Thyroid gland (tissue), 4 donors: ENCODE results near the gene HOTAIR. TPM values are rescaled to one million over a fixed set of nuclear protein-coding genes. Genes with fewer than 3 reads are reported as not detected.

Experiments used
- DNase-seq, 2 donors: peaks; one replicate each; pipeline ENCODE4 v3.0.0-alpha.2; 2019
- H3K27ac ChIP-seq, 3 donors: fragments of 200-600 bp; sonication (generic); 1 replicate in 2 of 3; 2 replicates in 1 of 3; pipeline ENCODE4 v1.5.1; 2016 to 2019; ENCODE audit warnings: mild to moderate bottlenecking in 1 of 3, moderate library complexity in 1 of 3
- H3K27me3 ChIP-seq: fragments of 200-600 bp; sonication (generic); one replicate; pipeline ENCODE4 v1.5.1; 2019
- H3K36me3 ChIP-seq, 2 donors: fragments of 200-600 bp; sonication (generic); one replicate each; pipeline ENCODE4 v1.5.1; 2016 to 2019
- H3K4me1 ChIP-seq, 2 donors: fragments of 200-600 bp; sonication (generic); one replicate each; pipeline ENCODE4 v1.5.1; 2017 to 2019
- H3K4me3 ChIP-seq, 3 donors: fragments of 200-600 bp; sonication (generic); replicated peaks in 1 of 3; 1 replicate in 2 of 3; 2 replicates in 1 of 3; pipeline ENCODE4 v1.5.1; 2016; ENCODE audit warnings: mild to moderate bottlenecking in 1 of 3
- H3K9me3 ChIP-seq: fragments of 200-600 bp; sonication (generic); one replicate; pipeline ENCODE4 v1.5.1; 2017
- CTCF ChIP-seq, 6 experiments: fragments of 200-600 bp in 3 of 6; fragments of 450-650 bp in 3 of 6; sonication (generic) in 3 of 6; IDR thresholded peaks; one replicate each; pipeline ENCODE4 v1.5.1; 2016 to 2019; ENCODE audit warnings: antibody characterized with exemption in 6 of 6, mild to moderate bottlenecking in 2 of 6, inconsistent platforms in 1 of 6, moderate library complexity in 1 of 6
- POLR2A ChIP-seq, 2 donors: fragments of 450-650 bp; IDR thresholded peaks; one replicate each; pipeline ENCODE4 v1.6.1; 2017; ENCODE audit warnings: antibody characterized with exemption in 2 of 2, mild to moderate bottlenecking in 2 of 2, moderate library complexity in 1 of 2
- WGBS, 2 donors: methylation state at CpG; one replicate each; pipeline ENCODE4 v1.1.5; 2017; 5-methylcytosine and 5-hydroxymethylcytosine counted together
- intact Hi-C: fragments of 100-400 bp; cut with DNase I; formaldehyde crosslinking; loops from one replicate; pipeline ENCODE4 v1.15.1; 2023
- total RNA-seq, 4 donors: library from RNA; depleted of rRNA; stranded (reverse); fragments of >200 nt; gene quantifications; one replicate each; pipeline ENCODE4 v1.2.3, GENCODE V29; 2016

Gene HOTAIR
- total RNA-seq, 4 donors from 2014 or later, result not detected

- Histone ChIP-seq H3K36me3 (no peaks in the 10 kb centered on the region), H3K27ac (no peak overlapping the region), H3K9me3 (no peaks in the 10 kb centered on the region), H3K4me1 (peaks cover 4 to 27% of the 10 kb centered on the region in 2 donors), H3K4me3 (no peak overlapping the region), H3K27me3 (peaks cover 83% of the 10 kb centered on the region)
- WGBS, 2 donors, result 17 to 20% methylated on average over 19 of the region's 19 CpGs
- no peak for DNase-seq
- TF ChIP-seq CTCF (IDR thresholded peaks at IDR 0.05) (no peak), POLR2A (IDR thresholded peaks at IDR 0.05) (no peak)
- intact Hi-C loops, result no loop called here
Observed at GRCh38 chr12:54002278-54002914, 27.6 kb upstream of the HOTAIR start.

DNA sequence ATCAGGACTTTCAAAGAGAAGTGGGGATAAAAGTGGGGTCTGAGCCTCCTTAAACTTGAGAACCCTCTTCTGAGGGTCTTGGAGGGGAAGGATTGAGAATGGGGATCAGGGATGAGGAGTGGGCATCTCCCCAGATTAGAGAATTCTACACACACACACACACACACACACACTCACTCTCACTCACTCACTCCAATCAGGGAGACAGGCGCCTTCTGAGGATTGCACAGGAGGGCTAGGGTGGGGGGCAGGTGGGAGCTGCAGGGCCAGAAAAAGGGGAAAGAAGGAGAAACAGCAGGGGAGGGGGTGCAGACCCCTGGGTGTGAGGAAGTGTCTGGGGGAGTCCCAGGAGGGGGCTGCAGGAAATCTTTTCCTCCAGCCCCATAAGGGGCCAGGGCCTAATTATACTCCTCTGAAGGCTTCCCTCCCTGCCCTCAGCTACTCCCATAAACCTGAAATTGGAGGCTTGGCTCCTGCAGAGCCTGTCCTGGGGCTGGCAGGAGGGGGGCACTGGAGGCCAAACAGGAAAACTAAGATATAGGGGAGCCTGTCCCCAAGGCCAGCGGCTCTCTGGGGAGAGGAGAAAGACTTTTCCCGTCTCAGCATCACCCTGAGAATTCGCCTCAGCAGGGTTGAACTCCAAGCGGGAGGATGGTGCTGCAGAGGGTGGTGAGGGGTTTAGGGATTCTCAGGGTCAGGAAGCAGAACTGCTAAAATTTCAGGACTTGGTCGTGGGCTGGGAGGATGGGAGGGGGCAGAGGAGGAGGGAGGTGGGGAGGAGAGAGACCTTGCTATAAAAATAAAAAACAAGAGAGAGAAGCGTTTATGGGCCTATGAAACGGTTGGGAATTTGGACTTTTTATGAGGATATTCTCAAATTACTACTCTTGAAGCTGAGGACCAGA lies 26.8 kb upstream of the HOTAIR start:
- Histone ChIP-seq H3K4me1 (peaks cover 4 to 28% of the 10 kb centered on the region in 2 donors), H3K27me3 (peaks cover 89% of the 10 kb centered on the region), H3K27ac (no peak overlapping the region), H3K36me3 (no peaks in the 10 kb centered on the region), H3K9me3 (no peaks in the 10 kb centered on the region), H3K4me3 (no peak overlapping the region)
- TF ChIP-seq CTCF (IDR thresholded peaks at IDR 0.05), result no peak
- no peak for TF ChIP-seq POLR2A (IDR thresholded peaks at IDR 0.05)
- intact Hi-C loops, result no loop called here
- DNase-seq, result no peak
- 20 to 25% methylated on average over 8 of the region's 8 CpGs for WGBS, 2 donors

DNA sequence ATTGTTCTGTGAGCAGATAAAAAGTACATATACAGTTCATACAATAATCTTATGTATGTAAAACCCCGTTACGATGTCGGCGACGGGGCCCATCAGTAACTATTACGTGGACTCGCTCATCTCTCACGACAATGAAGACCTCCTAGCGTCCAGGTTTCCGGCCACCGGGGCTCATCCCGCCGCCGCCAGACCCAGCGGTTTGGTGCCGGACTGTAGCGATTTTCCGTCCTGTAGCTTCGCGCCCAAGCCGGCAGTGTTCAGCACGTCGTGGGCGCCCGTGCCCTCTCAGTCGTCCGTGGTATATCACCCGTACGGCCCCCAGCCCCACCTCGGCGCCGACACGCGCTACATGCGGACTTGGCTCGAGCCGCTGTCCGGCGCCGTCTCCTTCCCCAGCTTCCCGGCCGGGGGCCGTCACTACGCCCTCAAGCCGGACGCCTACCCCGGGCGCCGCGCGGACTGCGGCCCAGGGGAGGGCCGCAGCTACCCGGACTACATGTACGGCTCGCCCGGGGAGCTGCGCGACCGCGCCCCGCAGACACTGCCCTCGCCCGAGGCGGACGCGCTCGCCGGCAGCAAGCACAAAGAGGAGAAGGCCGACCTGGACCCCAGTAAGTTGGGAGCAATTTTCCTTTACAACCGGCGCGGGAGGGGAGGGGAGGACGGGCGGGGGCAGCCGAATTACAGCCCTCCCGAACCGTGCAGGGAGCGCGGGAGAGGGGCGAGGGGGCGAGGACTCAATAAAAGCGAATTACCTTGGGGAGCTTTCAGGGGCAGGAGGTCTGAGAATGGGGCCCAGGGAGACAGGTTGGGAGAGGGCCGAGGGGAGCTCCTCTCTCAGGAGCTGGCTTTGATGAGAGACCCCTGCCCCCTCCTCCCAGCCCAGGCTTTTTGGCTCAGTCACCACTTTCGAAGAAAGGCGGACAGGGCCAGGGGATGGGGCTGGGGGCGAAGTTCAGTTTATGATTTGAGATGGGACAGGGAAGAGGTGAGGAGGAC lies 25.7 kb upstream of the HOTAIR start, which contains the start of gene HOXC9:
TSS of gene HOXC9 (plus strand) at position 46 of the 999 bp plus-strand sequence. CDS start at position 74, 28 bp downstream.
- intact Hi-C loops, result no loop called here
- H3K4me1 ChIP-seq, result peaks cover 4 to 29% of the 10 kb centered on the region in 2 donors
- 3 to 5% methylated on average over 32 to 36 of the region's 87 CpGs for WGBS, 2 donors
- DNase-seq, result no peak
- H3K4me3 ChIP-seq, result no peak within 1 kb of the TSS
- H3K36me3 ChIP-seq, result no peaks in the 10 kb centered on the region
- H3K27ac ChIP-seq, result peak within 1 kb of the TSS in 1 of 3 donors; percentile 7
- TF ChIP-seq CTCF (IDR thresholded peaks at IDR 0.05), result no peak
- TF ChIP-seq POLR2A (IDR thresholded peaks at IDR 0.05), result no peak
- peaks cover 92% of the 10 kb centered on the region for H3K27me3 ChIP-seq
- no peaks in the 10 kb centered on the region for H3K9me3 ChIP-seq

GRCh38 chr12:53999559-54000115 lies 24.9 kb upstream of the HOTAIR start:
- Histone ChIP-seq H3K4me3 (no peak overlapping the region), H3K9me3 (no peaks in the 10 kb centered on the region), H3K4me1 (peaks cover 7 to 36% of the 10 kb centered on the region in 2 donors), H3K27ac (no peak overlapping the region), H3K36me3 (no peaks in the 10 kb centered on the region), H3K27me3 (peaks cover 92% of the 10 kb centered on the region)
- 4 to 8% methylated on average over 19 to 35 of the region's 35 CpGs for WGBS, 2 donors
- TF ChIP-seq CTCF (IDR thresholded peaks at IDR 0.05), result no peak
- intact Hi-C loops, result no loop called here
- no peak for DNase-seq
